Hepatic stellate cell (primary cell): ENCODE measurements around the gene RPS15A.
"Not testable (repeated sequence)": the region's sequence is repeated elsewhere in the genome, so short reads cannot be mapped to it uniquely, and the experiment has no call there.

Experiments
- DNase-seq: peaks from one replicate; pipeline ENCODE4 v3.0.0; 2011; ENCODE audit warnings: low spot score

Gene RPS15A

GRCh38 chr16:18796377-18796776, 6.2 kb upstream of the RPS15A start:
- no peak for DNase-seq

GRCh38 chr16:18792836-18793433, 2.8 kb upstream of the RPS15A start:
- no peak for DNase-seq

GRCh38 chr16:18789515-18789849, 652 bp downstream of the RPS15A start:
- DNase-seq, result no peak

GRCh38 chr16:18788828-18789514, 1.2 kb downstream of the RPS15A start:
- no peak for DNase-seq

- DNase-seq, result no peak
Measured at GRCh38 chr16:18784917-18785623, 5.1 kb downstream of the RPS15A start.

GRCh38 chr16:18783430-18784341, 6.4 kb downstream of the RPS15A start:
- no peak for DNase-seq

- no peak for DNase-seq
Measured at GRCh38 chr16:18782697-18783429, 7.3 kb downstream of the RPS15A start.

- not testable (repeated sequence) for DNase-seq
Measured at GRCh38 chr16:18781232-18781631, 8.9 kb downstream of the RPS15A start.

- DNase-seq, result not testable (repeated sequence)
Measured at GRCh38 chr16:18780460-18781026, 9.6 kb downstream of the RPS15A start.

- DNase-seq, result not testable (repeated sequence)
Measured at GRCh38 chr16:18777664-18778063, 12.5 kb downstream of the RPS15A start.

GRCh38 chr16:18776334-18776733, 13.8 kb downstream of the RPS15A start:
- not testable (repeated sequence) for DNase-seq

GRCh38 chr16:18774651-18775050, 15.5 kb downstream of the RPS15A start:
- DNase-seq, result not testable (repeated sequence)

GRCh38 chr16:18772171-18772570, 18.0 kb downstream of the RPS15A start:
- DNase-seq, result not testable (repeated sequence)

GRCh38 chr16:18770336-18770962, 19.7 kb downstream of the RPS15A start:
- not testable (repeated sequence) for DNase-seq

GRCh38 chr16:18767217-18767616, 22.9 kb downstream of the RPS15A start:
- not testable (repeated sequence) for DNase-seq

- DNase-seq, result not testable (repeated sequence)
Measured at GRCh38 chr16:18762713-18763112, 27.4 kb downstream of the RPS15A start.

- not testable (repeated sequence) for DNase-seq
Measured at GRCh38 chr16:18759598-18760520, 30.3 kb downstream of the RPS15A start.

- not testable (repeated sequence) for DNase-seq
Measured at GRCh38 chr16:18757960-18758660, 32.0 kb downstream of the RPS15A start.

- not testable (repeated sequence) for DNase-seq
Measured at GRCh38 chr16:18756639-18757038, 33.5 kb downstream of the RPS15A start.
